CD4-positive, alpha-beta T cell treated with Interleukin-15 for 4 hours (primary cell): ENCODE measurements around the gene TNIK.
"Not testable (repeated sequence)": the region's sequence is repeated elsewhere in the genome, so short reads cannot be mapped to it uniquely, and the experiment has no call there.

ENCODE experiments used
- DNase-seq: peaks from one replicate; pipeline ENCODE4 v3.0.0-alpha.2; 2020; ENCODE audit warnings: low spot score

TNIK gene

DNA sequence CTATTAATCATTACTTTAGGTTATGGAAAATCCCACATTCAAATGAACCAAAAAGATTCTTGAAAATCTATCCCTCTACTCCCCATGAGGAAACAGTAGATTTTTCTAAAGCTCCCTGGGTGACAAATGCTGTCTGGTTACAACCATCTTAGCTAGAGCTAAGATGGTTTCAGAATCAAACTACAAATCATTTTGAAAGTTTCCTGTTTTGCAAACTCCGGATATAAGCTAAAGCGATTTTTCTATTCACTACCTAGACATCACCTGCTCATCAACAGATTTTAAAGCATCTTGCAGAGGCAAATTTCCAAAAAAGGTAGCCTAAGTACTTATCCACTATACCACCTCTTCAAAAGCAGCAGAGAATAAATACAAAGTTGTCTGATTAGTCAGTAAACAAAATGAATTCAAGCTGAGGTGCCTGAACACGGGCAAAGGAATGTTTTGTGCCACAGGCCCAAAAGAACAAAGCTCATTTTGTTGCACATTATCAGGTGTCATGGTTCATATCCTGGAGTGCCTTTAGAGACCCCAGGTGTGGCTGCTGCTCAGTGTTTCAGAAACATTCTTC, 204.9 kb downstream of the TNIK start:
- DNase-seq = peak; percentile 46

DNA sequence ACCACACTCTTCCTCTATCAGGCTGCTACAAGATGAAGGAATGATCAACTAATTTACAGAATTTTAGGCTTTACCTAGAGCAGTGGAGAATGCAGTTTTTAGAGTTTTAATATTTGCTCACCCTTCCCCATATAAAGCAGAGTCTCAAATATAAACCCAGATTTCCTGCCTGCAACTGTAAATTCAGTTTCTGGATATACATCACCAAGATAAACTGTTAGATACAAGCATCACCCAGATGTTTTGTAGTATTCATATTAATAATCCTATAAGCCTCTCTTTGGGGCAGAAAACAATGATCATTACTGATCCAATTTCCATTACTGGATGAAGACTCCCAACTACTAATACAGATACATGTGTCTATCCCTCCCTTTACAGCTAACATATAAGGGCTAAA, 205.9 kb downstream of the TNIK start:
- DNase-seq = no peak

DNA sequence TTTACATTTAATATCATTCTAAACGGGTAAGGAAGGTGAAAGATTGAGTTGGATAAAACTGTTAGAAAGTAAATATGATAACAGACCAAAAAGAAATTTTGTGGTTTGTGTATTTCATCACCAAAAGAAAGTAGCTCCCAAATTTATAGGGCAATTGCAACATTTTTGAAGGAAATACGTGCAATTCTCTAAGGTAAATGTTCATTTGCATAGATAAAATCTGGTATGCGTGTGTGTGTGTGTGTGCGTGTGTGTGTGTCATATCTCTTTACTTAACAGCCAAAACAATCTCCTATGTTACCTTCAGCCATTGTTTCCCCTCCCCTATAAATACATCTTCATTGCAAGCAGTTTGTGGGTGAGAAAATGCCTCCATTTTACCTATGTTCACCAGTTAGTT, 208.4 kb downstream of the TNIK start:
- DNase-seq = peak; percentile 39

DNA sequence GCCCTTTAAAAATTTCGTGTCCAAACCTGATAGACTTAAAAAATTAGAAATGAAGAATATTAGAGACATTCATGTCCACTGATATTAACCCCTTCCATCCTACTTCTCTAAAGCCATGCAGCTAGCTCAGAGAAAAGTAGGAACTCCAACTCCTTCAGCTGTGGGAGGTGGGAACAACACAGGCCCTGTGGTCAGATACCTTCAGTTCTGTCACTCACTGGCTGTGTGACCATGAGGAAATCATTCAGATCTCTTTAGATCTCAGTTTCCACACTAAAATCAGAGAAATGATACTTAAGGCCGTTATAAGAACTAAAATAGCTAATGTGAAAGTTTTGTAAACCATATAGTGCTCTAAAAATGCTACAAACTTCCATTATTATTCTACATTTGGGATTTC, 209.8 kb downstream of the TNIK start:
- no peak for DNase-seq

- no peak for DNase-seq
These were observed 211.0 kb downstream of the TNIK start for GRCh38 chr3:171249245-171249644.

- no peak for DNase-seq
These were observed 211.6 kb downstream of the TNIK start for GRCh38 chr3:171248426-171249111.

- DNase-seq = no peak
These were observed 214.1 kb downstream of the TNIK start for GRCh38 chr3:171245796-171246765.

GRCh38 chr3:171242951-171243350, 217.3 kb downstream of the TNIK start:
- no peak for DNase-seq

DNA sequence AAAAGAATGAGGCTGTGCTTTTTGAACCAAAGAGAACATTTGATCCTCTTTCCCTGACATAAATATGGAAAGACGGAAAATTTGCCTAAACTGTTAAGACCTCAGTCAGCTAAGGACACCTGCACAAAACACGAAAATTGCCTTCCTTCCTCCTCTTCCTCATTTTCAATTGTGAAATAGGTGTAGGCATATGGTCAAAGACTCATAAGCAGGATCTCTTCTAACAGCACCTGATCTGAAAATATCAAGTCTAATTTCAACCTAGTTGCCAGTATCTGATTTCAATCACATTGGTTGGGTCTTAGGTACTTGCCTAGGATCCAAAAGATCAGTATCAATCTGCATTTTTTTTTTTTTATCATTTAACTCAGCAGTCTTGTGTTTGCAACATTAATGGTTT, 218.0 kb downstream of the TNIK start:
- no peak for DNase-seq

DNA sequence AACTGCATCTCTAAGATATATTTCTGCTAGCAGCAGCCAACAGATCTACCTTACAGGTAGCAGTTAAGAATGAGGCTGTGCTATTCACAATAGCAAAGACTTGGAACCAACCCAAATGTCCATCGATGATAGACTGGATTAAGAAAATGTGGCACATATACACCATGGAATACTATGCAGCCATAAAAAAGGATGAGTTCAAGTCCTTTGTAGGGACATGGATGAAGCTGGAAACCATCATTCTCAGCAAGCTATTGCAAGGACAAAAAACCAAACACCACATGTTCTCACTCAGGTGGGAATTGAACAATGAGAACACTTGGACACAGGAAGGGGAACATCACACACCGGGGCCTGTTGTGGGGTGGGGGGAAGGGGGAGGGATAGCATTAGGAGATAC, 218.6 kb downstream of the TNIK start:
- not testable (repeated sequence) for DNase-seq

DNA sequence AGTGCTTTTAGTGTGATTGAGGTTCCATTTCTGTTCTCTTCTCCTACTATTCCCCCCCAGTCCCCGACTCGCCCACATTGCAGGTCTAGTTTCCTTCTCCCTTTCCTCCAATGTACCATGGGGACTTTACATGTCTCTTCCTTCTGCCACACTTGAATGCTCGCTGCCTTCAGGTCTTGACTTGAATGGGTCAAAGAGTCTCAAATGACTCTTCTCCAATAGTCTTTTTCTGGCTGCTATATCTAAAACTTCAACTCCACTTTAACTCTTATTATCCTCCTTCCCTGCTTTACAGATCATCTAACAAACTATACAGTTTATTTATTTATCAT, 219.7 kb downstream of the TNIK start:
- no peak for DNase-seq

DNA sequence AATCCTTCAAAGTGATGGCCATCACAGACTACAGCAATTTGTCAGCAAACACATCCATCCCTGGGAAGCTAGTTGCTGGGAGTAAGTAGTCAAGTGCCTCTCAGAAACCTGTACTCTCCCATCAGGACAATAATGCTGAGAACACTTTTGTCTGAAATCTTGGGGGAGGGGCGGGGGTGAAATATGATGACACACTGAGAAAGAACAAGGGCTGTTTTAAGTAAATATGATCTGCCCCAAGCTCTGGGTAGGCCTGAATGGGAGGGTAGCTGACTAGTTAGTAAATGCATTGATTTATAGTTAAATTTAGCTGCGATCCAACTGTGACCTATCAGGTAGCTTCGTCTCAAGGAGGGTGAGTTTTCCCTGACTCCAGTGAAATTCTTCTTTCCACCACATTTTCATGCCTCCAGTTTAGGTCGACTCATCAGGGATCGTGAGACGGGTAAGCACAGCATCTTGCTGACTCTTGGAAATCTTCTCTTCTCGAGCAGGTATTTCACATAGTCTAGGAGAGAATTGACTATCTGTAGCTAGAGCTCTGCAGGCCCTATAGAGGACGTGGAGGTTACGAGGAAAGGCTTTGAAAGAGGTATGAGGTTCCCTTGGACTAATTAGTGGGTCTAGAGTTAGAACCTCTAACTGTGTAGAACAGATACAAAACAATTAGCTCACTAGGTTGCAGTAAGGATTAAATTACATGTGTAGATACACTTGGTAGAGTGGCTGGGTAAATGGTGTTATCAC, 220.3 kb downstream of the TNIK start:
- no peak for DNase-seq

- no peak for DNase-seq
These were observed 223.2 kb downstream of the TNIK start for GRCh38 chr3:171237009-171237385.

GRCh38 chr3:171236265-171237008, 223.8 kb downstream of the TNIK start:
- DNase-seq = no peak

GRCh38 chr3:171234298-171235010, 225.8 kb downstream of the TNIK start:
- no peak for DNase-seq

DNA sequence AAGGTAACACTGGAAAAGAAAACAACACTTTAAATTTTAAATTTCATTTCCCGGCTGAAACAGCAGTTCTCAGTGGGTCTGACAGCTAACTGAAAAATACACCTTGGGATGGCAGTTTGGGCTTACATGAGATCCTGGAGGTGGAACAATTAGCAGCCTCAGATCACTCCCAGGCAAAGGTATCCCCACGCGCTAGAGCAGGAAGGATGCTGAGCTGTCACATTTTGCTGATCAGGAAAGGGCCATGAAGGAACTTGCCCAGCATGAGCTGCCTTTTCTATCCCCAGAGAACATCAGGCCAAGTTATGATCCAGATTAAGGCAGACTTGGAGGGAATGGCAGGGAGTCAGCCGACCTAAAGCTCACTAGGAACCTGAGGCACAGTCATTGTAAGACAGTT, 228.8 kb downstream of the TNIK start:
- DNase-seq = no peak

- no peak for DNase-seq
These were observed 229.3 kb downstream of the TNIK start for GRCh38 chr3:171230865-171231264.

DNA sequence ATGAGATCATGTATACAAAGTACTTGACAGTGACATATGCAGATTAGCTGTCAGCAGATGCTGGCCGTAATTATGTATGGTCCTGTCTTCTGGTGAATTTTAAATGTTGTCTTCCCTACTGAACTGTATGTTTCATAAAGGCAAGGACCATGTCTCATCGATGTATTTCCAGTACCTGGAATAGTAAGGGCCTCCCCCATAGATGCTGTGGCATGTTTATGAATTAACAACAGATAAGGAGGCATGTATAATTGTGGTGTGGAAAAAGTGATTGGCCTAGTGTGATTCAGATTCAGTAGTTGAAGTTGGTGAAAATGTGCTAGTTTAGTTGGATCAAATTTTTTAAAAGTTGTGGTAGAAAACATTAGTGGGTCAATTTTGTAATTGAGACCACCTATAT, 231.0 kb downstream of the TNIK start:
- no peak for DNase-seq

DNA sequence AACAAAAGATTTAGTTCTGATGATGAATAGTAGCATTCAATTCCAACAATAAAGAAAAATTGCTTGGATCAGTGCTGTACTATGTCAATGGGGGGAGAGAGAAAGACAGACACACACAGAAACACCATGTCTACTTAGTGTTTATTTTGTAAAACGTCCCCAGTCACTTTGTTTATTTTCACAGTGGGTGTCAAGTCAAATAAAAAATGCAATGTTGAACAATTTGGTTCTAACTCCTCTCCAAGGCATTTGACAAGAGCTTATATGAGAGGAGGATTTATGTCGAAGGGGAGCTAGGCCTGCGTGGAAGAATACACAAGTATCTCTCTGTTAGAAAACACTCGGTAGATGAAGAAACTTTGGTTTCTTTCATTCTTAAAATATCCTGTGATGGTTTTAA, 232.0 kb downstream of the TNIK start:
- DNase-seq = no peak

DNA sequence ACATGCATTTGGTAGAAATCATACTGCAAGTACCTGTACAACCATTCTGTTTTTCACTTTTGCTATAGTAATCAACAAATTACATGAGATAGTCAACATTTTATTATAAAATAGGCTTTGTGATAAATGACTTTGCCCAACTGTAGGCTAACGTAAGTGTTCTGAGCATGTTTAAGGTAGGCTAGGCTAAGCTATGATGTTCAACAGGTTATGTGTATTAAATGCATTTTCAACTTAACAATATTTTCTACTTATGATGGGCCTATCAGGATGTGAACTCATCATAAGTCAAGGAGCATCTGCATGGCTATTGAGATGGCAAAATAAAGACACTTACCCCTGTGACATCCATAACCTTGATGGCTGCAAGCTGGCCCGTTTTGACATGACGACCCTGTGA, 232.4 kb downstream of the TNIK start:
- no peak for DNase-seq

DNA sequence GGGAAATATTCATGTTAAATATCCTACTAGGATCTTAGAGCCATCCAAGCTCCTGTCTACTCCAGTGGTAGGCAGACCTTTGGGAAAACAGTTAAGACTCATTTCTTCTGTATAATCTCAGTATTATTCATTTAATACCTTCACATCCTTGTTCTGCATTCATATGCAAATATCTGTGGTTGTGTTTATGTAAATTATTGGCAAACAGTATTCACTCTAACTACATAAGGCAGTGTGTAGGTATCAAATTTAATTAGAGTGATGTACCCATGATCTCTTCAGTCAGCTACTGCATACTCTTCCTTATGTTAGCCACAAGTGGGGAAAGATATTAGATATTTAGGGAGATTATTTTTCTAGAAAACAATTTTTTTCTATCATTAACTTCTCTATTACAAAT, 232.8 kb downstream of the TNIK start:
- no peak for DNase-seq
